Measurements from ENCODE around the gene SALL1. TPM values are rescaled to one million over a fixed set of nuclear protein-coding genes. Genes with fewer than 3 reads are reported as not detected.

The SALL1 gene
- total RNA-seq, result not detected

DNA sequence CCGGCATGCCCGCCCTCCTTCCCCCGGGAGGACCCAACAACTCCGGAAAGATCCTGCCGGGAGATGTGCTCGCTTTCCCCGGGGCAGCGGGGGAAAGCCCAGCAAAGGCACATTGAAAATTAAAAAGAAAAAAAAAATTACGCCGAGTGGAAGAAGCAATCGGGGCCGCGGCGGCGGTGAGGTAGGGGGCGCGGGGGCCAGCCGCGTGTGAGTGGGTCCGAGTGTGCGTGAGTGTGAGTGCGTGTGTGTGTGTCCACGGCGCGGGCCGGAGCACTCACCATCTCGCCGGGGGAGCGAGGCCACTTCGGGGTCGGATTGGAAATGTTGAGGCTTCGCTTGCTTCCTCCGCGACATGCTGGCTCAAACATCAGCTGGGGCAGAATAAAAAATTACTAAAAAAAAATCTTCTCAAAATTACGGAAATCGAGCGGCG, at the start of gene SALL1:
Gene SALL1 (minus strand): TSS at position 383 of the 433 bp plus-strand sequence. CDS start 29 bp downstream, at position 354.
- no peak for ATAC-seq

DNA sequence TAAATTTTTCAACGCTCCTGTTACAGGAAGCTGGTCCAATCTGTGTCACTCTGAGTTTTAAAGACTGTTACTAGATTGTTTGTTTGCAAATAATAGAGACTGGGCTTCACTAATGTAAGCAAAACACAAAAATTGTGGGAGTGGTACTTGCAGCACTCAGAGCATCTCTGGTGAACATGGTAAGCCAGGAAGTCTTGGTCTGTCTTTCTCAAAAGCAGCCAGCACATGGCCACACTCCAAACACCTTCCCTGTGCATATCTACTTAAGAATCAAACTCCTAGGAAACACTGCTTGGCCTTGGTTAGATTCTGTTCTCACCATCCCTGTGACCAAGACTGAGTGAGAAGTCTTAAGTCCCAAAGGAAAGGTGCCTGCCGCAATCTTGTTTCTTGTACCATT, 49.7 kb upstream of the SALL1 start:
- no peak for ATAC-seq

DNA sequence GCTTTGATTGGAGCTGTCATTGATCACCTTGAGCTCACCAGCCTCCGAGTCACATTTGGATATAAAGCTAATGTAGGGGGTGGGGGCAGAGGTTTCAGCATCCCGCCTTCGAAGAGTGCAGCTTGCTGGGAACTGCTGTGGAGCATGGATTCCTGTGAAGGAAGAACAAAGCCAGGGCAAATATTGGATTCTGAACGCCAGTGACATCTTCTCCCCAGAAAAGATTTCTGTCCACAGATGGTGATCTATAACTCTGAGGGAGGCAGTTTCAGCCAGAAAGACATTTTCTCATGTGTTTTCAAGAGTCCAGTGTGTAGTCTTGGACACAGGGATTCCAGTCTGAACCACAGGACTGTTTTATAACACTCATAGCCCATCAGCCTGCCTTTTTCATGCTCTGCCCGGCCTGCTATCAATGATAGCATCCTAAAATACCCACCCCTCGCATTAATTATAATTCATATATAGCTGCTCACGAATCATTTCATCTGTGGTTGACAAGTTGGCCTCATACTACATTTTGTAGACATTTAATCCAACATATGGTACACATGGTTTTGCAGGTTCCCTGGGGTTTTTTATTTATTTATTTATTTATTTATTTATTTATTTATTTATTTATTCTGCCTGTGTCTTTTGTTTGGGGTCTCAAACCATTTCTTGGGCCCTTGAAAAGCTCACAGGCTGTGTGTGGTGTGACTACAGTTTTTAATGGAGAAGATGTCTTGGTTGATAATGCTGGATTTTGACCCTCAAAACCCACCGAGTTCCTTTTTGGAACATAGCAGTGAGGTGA, 47.1 kb upstream of the SALL1 start:
- ATAC-seq, result no peak

DNA sequence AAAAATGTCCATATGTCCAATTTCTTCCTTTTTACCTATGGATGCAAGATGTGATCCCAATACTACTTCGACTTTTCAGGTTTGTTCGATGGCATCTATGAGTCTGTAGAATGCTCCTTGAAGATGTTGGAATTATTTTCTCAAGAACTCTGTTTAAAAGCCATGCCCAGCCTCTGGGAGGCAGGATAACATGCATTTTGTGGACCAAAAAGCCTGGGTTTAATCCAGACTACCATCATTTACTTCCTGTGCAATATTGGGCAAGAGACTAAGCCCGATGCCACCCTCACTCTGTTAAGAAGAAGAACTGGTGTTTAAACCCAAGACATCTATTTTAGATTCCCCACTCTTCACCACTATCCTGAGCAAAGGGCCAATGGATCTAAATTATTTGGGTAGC, 42.8 kb upstream of the SALL1 start:
- ATAC-seq, result no peak

DNA sequence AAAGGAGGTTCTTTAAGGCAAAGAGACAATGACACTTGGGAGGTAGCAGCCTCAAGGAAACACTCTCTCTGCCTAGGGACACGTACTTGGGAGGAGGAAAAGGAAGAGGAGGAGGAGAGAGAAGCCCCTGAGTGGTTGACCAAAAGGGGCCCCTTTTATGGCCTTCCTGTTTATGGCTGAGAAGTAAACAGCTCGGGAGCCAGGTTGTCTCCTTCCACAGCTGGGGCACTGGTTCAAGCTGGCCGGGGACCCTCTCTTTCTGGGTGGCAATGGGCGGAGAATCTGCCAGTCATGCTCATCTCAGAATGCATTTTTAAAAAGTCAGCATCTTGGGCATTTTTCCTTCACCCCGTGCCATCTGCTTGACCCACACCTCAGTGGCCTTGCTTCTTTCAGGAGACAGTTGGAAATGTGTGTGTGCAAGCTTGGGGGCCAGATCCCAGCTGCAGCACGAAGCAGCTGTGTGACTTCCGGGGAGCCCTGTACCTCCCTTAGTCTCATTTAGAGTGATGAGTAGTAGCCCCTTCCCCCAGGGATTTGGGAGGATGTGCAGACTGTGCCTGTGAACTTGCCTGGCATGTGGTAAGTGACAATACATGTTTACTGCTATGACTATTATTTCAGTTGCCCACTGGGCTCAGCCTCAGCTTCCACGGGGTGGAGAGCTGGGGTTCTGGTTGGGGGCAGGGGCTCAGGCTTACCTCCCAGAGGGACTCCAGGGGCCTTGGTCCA, 33.8 kb upstream of the SALL1 start:
- no peak for ATAC-seq

DNA sequence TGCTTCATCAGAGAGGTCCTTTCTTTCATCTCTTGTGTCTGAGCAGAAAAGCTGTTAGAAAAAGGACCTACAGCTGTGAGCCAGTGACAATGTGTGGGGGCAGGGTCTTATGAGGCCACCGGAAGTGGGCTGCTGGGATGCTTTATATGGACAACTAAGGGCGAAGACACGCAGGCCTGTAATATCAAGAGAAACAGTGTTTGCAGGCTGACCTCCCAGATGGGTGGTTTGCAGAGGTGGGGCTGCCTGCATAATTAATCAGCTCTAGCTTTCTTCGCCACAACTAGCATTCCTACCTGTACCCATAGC, 30.4 kb upstream of the SALL1 start:
- ATAC-seq, result no peak

DNA sequence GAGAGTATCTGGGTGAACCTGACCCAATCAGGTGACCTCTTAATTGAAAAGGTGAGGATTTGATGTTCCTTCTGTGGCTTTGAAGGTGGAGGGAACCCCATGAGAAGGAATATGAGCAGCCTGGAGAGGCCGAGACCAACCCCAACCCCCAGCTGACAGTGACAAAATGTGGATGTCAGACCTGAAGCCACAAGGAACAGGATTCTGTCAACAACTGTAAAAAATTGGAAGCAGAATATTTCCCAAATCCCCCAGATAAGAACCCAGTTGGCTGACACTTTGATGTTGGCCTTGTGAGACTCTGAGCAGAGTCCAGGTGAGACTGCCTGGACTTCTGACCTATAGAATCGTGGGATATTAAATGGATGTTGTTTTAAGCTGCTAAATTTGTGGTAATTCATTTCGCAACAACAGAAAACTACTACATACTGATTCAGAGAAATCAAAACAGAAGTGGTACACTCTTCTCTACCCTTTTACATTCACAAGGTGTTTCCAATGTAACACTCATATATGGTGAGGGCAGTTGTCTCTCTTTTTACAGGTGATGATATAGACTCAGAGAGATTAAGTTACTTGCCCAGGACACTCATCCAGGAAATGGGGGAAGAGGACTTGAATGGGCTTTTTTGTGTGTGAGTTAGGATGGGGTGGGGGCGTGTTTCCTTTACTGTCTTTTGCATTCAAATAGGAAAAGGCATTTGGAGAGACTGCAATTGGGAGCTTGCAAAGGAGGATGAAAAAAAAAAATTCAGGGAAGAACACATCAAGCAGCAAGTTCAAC, 29.8 kb upstream of the SALL1 start:
- ATAC-seq, result no peak

DNA sequence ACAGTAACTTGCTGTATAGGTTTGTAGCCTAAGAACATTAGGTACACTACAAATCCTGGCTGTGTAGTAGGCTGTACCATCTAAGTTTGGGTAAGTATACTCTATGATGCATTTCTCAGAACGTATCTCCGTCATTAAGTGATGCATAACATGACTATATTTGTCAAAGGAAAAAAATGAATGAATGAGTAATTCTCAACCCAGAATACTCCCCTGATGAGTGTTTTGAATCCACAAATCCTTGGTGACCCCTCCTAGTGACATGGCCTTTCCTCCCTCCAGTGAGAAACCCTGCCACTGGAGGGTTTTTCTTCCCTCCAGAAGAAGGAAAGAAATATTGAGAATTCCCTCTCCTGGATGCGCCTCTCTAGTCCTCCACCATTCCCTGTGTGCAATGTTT, 24.0 kb upstream of the SALL1 start:
- ATAC-seq, result no peak

DNA sequence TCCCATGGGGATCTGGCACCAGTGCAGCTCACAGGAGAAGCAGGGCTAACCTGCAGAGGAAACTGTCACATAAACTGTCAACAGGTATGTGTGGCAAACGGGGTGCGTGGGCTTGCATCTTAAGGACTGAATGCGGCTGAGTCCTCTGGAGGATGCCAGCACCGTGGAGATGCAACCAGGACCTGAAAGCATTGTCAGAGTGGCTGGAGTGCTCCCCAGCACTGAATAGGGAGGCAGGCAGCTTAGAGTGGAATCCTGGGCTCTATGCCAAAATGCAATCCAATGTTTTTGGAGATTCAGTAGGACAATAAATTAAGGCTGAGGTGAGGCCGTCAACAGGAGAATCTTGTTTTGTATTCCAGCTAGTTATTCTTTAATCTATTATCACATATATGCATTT, 21.3 kb upstream of the SALL1 start:
- ATAC-seq, result no peak

DNA sequence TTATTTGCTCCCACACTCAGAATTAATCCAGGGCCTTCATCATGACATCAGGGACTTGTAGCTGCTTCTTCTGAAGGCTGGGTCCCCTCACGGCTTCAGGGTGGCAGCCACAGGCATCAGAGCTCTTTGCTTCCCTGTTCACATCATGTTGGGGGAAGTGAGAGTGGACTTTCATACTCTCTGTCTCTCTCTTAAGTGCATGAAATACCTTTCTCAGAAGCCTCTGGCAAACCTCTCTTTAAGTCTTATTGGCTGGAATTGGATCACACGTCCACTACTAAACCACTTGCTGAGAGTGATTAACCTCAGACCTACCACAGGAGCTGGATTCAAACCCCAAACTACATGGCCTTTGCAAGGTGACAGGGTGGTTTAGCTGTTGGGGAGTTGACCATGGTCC, 17.7 kb upstream of the SALL1 start:
- no peak for ATAC-seq

DNA sequence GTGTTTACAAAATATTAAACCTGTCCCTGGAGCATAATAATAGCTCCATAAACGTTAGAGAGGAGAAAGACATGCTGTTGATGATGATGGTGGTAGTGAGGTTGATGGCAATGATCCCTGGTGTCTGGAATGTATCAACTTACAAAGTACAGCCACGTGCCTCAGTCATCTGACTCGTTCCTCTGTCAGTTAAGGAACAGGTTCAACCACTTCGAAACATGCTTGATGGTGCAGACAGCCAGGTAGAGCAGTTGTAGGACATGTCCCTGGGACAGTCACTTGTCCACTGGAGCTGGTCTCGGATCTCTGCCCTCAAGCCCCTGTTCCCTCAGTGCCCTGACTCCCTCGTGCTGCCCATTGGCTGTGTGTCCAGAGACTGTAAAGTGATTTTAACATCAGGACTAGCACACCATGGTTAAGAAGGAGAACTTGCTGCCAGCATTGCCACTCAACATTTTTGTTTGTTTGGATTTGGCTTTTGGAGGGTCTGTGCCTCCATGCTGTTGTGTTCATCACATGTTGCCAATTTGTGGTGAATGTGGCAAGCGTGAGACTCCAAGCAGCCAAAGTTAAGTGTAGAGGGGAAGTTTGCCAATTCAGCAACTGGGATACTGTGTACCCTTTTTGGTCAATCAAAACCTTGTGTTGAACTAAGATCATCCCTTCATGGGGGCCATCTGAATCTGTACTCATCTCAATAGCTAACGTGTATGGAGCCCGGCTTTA, 16.3 kb upstream of the SALL1 start:
- ATAC-seq, result no peak

DNA sequence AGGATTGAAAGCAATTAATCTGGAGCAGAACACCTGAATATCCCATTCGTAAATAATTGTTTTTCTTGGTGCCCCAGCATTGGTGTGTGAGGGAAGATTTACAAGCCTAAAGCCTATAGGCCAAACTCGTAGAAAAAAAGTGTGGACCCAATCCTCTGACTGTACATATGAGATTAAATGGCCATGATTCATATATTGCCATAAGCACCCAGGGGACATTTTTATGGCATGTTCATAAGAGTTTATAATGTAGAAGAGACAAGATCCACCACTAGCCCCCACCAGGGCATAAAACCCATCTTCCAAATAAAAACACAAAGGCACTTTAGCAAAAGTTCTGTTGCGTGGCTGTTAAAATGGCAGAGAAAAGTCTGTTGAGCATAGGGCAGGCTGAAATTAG, 15.5 kb upstream of the SALL1 start:
- no peak for ATAC-seq

DNA sequence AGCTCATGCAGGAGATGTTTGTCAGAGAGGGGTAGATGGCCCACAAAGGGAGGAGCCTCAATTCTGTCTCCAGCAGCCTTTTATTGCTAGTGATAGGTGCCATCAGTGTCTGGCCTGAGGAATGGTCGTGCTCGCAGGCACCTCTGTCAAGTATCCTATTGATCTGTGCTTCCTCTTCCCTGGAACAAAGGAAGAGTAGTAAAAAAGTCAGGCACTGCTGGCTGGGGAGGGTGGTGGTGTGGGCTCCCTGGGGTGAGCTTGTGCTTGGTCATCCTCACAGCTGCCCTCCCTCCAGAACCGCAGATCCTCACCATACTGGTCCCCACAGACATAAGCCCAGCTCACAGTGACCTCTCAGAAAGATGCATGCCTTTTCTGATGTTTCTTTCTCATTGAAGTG, 15.0 kb upstream of the SALL1 start:
- no peak for ATAC-seq

DNA sequence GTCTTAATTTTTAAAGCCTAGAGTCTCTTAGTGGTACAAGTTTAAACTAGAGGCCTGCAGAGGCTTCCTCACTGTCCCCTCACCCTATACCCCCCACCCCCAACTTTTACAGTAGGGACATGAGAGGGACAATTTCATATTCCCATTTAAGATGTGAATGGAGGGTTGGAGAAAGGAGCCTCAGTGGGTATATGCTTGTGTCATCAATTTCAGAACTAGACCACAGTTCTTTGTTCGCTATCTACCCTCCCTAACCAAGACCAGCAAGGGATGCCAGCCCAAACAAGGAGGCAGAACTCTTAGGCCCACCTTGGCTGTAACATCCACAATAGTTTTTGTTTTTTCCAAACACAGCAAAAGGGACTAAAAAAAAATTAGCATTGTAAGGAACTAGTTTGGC, 14.0 kb upstream of the SALL1 start:
- ATAC-seq, result no peak

DNA sequence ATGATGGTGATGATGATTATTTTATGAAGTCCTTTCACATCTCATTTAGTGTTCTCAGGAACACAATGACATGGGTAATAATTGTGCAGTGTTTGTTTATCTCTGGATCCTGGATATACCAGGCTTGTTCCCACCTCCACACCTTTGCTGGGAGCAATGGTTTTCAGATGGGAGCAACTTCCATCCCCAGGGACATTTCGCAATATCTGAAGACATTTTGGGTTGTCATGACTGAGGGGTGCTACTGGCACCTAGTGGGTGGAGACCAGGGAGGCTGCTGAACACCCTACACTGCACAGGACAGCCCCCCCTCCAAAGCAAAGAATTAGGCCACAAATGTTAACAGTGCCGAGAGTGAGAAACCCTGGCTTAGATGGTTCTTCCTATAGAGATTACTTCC, 13.5 kb upstream of the SALL1 start:
- ATAC-seq, result no peak

DNA sequence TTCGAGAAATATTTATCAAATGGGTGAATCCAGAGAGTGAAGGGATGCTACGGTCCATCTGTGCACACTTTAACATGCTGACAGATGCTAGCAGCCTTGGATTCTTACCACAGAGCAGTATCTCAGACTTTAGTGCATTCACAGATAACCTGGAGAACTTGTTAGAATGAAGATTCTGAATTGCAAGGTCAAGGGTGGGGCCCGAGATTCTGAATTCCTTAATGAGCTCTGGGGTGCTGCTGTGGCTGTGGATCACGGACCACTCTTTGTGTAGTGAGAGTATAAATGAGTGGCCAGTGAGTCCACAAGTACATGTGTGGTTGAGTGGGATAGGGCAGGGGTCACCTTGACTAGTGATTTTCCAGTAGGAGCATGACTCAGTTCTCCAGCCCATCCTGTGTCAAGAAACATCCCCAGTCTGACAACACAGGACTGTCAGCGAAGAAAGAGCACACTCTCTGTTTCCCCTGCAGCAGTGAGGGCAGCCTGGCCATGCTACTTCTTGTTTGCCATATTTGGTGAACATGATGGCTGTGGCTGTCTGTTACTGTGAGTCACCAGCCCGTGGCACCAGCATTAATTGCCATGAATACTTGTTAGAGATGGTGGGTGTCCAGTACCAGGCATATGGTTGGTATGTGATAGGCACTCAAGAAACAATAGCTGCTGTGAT, 13.0 kb upstream of the SALL1 start:
- ATAC-seq, result no peak

DNA sequence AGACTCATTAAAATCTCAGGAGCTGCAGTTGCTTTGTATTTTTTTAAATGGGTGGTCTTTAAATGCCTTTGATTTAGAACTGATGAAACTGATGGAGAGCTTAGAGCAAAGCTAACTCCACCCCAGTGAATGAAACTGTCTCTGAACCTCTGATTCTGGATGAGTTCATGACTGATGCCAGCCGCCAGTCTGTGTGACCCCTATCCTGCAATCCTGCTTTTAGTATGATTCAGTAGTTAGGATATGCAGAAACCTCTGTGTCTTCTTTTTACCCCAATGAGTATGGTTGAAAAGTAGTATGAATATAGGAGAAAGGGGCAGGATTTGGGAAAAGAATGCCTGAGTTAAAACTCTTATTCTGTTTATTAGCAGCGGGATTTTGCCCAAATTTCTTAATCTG, 12.3 kb upstream of the SALL1 start:
- ATAC-seq, result no peak

DNA sequence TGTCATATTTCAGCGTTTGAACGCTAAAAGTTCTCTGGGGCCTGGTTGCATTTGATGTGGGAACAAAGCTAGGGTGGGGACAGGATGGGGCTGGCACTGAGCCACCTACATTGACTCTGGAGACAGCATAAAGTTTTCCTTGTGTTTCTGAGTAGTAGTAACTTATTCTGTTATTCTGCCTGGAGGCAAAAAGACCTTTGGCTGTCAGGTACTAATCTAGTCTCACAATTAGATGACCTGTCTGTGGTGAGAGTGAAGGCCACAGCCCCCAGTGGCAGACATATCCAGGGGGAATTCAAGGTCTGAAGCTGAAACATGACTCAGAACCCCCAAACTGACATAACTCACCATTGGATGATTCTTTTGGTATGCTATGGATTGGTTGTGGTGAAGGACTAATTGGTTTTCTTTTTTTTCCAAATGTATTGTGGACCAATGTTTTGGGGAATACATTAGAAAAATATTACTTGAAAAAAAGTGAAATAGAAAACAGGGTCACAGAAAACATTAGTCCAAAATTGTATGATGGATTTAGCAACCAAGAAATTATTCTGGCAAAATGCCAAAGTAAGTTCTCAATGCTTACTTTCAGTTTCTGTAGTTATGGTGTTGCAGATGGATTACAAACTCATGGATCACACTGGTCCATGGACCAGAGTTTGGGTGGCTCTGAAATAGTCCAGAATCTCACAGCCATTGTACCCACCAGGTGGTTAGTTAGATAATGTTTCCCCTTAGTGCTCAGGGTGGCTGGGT, 10.5 kb upstream of the SALL1 start:
- ATAC-seq, result no peak

DNA sequence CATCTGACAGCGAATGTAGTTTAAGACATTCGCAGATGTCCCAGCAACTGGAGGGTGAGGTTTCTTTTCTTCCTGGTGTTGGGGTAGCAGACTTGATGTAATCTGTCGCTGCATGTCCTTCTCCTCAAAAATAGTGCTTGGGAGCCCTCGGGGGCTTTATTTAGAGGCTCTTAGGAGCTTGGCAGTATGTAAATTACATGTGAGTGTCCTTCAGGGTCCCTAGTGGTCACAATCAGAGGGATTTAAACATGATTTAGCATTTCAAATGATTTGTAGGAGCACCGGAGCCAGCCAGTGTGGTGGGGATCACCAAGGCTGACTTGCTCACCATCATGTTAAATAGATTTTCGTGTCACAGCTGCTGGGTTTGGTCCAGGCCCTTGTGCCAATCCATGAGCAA, 8.8 kb upstream of the SALL1 start:
- no peak for ATAC-seq

DNA sequence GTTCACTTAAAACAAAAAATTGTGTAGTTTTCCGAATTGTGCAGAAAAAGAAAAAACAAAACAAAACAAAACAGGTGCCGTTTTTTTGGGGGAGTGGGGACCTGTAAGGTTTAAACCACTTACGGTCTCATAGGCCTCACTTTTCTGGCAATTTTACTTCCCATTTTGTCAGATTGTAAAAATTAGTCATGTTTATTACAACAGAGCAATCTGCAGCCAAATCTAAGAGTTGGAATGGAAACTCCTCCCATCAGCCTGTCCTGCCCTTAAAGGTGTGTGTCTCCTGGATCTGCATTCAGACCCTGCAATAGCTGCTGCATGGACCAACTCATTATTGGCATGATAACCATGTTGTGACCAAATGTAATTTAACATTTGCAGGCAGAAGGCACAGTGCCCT, 8.2 kb upstream of the SALL1 start:
- no peak for ATAC-seq

DNA sequence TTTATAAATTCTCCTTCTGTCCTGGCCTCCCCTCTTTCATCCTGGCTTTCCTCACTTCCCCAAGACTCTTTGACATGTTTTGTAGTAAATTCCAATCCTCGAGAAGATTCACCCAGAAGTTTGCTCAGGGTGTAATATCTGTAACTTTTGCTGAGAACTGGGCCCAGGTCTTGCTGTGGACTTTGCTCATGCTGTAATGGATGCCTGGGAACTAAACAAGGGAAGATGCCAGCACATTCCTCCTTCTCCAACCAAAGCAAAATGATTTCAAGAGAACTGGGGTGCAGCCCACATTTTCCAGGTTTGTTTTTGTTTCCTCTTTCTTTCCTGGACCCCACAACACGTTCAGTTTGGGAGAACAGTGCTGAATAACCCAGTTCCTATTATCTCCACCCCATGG, 6.6 kb upstream of the SALL1 start:
- no peak for ATAC-seq

DNA sequence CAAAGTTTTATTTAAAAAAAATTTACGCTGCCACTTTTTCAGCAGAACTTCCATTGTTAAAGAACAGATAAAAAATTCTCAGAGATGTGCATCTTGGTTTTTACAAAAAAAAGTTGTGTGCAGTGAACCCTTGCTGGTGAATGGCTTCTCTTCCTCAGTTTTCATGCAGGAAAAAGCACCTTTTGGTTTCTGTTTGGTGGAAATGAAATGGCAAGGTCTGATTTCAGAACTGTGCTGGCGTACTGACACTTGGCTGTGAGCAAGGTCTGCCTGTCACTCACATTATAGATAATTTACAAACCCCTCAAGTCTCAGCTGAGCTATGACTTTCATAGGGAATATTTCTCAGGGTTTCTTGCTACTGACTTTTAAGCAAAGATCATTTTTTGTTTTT, 5.7 kb upstream of the SALL1 start:
- no peak for ATAC-seq
